ENCODE data around the gene UBE2J2.
"Not testable (repeated sequence)": the region's sequence is repeated elsewhere in the genome, so short reads cannot be mapped to it uniquely, and the experiment has no call there.

UBE2J2 gene

DNA sequence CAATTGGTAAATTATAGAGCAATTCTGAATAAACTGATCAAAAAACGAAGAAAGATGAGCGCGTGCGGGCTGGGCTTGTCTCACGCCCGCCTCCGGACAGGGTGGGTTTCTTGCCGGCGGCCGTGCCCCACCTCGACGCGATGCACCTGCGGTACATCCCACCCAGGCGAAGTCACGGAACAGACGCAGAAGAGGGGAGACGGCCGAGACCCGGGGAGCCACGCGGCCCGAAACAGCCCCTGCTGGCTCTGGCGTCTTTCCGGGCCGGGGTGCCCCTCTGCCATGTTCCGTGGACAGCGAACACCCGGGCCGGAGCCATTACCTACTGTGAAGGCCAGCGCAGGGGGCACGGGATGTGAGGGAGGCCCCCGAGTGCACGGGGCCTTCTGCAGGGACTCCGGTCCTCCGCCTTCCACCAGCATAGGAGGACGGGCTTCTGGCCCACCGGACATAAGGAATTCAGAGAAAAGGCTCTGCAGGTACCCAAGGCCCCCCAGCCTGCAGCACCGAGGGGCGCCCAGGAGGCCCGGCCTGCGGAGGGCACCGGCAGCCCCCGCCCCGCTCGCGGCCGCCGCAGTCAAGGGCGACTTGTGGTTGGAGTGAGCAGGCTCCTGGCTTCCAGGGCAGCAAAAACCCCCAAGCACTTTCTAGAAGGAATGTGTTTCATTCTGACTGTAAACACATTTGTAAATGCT, 19.5 kb downstream of the UBE2J2 start:
- DNase-seq = no peak

DNA sequence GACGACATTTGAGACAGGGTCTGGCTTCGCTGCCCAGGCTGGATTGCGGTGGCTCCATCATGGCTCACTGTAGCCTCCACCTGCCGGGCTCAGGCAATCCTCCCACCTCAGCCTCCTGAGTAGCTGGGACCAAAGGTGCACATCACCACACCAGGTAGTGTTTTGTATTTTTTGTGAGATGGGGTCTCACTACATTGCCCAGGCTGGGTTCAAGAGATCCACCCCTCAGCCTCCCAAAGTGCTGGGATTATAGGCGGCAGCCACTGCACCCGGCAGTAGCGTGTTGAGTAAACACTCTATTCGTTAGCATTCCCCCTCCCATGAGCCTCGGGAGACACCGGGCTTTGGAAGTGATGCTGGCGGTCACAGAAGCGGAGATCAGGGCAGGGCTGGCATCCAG, 20.3 kb downstream of the UBE2J2 start:
- DNase-seq = no peak

DNA sequence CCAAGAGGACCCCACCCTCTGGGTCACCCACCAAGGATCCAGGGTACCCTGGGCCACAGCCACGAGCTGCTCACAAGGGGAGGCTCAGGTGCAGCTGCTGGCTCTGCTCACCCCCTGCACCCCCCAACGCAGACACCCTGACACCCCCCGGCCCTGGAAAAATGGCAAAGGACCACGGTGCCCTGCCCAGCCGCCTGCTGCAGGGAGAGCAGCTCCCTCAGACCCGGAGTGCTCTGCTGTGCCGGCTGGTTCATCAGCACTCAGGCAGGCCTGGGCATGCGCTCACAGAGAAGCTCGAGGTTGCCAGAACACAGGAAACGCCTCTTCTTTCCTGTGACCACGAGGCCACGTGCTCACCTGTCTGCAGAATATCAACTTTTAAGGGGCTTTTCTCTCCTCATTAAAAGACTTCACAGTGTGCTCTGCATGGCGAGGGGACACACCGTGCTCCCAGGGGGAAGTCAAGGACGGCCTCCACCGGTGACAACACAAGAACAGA, 22.8 kb downstream of the UBE2J2 start:
- DNase-seq = no peak

DNA sequence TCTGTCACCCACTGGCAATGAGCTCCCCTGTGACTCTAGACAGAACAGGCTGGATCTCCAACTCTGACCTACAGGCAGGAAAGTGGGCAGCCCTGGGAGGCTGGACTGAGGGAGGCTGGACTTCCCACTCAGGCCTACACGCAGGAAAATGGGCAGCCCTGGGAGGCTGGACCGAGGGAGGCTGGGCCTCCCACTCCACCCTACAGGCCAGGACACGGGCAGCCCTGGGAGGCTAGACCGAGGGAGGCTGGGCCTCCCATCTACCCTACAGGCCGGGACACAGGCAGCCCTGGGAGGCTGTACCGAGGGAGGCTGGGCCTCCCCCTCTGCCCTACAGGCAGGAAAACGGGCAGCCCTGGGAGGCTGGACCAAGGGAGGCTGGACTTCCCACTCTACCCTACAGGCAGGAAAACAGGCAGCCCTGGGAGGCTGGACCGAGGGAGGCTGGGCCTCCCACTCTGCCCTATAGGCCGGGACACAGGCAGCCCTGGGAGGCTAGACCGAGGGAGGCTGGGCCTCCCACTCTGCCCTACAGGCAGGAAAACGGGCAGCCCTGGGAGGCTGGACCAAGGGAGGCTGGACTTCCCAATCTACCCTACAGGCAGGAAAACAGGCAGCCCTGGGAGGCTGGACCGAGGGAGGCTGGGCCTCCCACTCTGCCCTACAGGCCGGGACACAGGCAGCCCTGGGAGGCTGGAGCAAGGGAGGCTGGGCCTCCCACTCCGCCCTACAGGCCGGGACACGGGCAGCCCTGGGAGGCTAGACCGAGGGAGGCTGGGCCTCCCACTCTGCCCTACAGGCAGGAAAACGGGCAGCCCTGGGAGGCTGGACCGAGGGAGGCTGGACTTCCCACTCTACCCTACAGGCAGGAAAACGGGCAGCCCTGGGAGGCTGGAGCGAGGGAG, 25.4 kb downstream of the UBE2J2 start:
- not testable (repeated sequence) for DNase-seq

DNA sequence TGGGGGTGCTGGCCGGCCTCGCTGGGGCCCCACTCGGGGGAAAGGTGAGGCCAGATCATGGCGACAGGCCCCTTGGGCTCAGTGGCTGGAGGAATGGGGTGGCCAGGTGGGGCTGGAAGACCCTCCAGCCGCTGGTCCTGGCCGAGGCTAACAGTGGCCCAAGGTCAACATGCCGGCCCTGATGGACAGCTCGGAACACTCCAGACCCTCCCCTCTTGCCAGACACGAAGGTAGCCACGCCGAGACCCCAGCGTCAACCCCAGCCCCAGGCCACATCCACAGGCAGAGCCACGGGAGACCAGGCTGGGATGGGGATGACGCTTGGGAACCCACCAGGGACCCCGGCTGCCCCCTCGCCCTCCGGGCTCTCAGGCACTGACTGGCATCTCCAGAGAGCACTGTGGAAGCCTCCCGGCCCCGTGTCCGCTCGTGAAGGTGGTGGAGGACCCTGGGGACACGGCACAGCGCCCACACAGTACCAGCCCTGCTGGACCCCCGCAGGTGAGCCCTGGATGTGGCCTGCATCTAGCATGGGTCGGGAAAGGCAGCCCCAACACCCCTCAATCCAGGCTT, 26.2 kb downstream of the UBE2J2 start:
- DNase-seq = no peak

DNA sequence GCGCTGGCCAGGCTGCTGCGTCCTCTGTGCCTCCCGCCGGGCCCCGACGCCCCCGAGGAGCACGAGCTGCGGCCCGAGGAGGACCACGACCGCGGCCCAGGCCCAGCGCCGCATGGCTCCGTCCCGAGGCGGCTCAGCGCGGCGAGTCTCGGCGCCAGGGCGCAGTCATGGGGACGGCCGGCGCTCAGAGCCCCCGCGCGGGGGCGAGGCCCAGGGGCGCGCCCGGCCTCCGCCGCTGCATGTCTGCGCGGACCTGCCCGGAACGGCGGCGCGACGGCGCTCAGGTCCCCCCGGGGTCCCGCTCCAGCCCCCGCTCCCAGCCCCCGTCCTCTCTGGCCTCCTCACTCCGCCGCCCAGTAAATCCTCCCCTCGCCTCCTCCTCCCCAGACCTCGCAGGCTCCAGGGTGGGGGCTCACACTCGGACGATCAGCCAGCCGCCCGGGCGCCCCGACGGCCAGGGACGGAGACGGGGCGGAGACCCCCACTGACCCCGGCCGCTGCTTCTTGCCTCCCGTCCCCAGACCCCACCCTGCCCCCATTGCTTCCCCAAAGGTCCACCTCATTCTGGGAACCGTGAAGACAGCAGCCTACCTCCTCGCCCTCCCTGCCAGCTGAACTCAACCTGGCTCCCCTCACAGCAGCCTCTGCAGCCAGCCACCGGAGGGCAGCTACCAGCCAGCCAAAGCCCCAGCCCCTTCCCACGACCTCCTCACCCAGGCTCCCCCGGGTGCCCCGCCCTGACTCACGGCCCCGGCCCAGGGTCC, 26.9 kb downstream of the UBE2J2 start, which contains the start of gene C1QTNF12:
C1QTNF12 (minus strand) TSS at position 146 of the 764 bp plus-strand sequence; CDS start at position 114, 32 bp downstream.
- no peak for DNase-seq

DNA sequence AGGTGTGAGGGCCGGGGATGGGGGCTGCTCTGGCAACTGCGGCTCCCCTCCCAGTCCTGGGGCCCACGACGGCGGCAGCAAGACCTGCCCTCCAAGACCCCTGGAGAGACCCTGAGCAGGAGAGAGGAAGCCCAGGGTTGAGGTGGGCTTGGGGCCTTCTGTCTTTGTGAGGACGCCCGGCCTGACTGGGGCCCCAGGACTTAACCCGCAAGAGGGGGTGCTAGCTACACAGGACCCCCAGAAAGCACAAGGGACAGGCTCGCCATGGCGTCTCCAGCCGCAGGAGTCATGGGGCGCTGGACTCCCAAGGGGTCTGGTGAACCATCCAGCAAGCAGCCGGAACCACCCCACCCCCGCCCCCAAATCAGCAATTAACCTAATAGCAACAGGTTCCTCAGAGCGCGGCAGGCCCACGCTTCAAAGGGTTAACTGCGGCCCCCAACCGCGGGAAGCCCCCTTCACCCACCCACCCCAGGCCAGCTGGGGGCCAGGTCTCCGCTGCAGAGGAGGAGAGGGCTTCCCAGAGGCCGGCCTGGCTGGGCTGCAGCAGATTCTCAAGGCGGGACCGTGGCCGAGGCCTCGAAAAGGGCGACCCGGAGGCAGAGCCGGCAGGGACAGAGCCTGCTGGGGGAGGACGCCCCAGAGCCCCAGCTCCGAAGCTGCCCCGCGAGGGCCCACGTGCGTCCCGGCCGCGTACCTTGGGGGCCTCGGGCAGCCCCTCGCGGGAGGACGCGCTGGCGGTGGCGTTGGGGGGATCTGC, 27.7 kb downstream of the UBE2J2 start:
- DNase-seq = no peak

DNA sequence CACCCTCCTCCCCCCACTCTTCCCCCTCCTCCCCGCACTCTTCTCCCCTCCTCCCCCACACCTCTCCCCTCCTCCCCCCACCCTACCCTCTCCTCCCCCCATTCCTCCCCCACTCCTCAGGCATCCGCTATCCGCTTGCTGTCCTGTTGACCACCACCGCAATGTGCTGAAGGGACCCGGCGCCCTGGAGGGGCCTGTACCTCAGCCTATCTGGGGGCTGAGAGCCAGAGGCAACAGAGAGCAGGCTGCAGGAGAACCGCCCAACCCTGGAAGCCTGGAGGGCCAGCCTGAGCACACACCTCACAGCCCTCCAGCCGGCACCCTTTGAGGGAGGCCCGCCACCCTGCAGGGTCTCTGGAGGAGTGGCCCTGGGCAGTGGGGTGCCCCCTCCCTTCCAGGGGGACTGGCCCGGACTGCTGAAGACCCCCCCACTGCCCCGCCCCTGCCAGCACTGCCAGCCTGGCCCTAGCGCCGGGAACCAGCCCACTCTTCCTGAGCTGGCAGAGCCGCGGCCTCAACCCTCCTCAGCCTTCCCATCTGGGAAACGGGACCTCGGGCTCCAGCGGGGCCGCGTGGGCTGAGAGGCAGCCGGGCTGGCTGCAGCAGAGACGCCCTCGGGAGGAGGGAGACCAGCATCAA, 28.4 kb downstream of the UBE2J2 start:
- no peak for DNase-seq

DNA sequence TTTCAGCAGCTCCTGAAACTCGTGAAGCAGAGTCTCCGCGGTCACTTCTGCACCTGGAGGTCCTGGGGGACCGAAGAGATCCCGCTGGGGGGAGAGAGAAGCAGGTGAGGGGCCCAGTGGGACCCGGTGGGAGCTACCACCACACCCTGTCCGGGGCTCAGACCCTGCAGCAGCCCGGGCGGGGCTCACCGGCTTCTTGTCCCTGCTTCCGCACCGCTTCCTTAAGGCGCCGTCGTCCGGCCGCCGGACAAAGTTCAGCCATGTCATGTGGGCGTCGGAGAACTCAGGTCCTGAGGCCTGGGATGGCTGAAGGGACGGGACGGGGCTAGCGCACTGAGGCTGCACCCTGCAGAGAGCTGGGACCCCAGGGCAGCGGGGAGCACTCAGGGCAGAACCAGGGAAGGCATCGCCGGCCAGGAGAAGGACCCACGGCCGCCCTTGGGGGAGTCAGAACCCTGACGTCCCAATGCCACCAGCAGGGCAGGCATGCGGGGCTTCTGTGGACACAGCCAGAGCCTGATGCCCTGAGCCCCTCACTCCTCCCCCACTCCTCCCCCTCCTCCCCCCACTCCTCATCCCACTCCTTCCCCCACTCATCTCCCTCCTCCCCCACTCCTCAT, 29.4 kb downstream of the UBE2J2 start:
- DNase-seq = no peak

DNA sequence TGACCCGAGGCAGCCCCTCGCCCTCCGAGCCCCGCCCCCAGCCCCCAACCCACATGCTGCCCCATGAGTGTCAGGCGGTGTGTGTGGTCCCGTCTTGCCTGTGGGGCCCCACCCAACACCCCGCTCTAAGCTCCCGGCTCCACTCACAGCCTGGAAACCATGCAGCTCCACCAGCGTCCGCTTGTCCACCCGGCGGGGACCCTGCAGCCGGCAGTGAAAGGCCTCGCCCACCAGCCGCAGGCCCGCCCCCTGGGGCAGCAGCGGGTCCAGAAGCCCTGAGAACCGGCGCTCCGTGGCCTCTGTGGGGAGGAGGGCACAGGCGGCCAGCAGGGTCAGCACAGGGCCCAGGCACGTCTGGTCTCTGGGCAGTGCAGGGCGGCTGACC, 29.9 kb downstream of the UBE2J2 start:
- no peak for DNase-seq

DNA sequence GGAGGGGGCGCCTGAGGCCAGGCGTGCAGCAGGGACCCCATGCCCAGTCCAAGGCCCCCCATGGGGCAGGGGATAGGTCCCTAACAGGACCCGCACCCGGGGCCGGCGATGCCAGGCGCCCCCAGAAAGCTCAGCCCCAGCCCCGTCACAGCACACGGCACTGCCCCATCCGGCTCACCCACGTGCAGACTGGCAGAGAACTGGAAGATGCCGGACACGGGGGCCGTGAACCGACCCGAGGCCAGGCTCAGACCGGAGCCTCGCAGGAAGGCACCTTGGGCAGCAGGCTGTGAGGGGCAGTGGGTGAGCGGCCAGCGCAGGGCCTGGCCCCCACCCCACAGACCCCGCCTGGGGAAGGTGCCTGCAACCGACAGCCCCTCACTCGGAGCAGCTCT, 30.4 kb downstream of the UBE2J2 start:
- no peak for DNase-seq

DNA sequence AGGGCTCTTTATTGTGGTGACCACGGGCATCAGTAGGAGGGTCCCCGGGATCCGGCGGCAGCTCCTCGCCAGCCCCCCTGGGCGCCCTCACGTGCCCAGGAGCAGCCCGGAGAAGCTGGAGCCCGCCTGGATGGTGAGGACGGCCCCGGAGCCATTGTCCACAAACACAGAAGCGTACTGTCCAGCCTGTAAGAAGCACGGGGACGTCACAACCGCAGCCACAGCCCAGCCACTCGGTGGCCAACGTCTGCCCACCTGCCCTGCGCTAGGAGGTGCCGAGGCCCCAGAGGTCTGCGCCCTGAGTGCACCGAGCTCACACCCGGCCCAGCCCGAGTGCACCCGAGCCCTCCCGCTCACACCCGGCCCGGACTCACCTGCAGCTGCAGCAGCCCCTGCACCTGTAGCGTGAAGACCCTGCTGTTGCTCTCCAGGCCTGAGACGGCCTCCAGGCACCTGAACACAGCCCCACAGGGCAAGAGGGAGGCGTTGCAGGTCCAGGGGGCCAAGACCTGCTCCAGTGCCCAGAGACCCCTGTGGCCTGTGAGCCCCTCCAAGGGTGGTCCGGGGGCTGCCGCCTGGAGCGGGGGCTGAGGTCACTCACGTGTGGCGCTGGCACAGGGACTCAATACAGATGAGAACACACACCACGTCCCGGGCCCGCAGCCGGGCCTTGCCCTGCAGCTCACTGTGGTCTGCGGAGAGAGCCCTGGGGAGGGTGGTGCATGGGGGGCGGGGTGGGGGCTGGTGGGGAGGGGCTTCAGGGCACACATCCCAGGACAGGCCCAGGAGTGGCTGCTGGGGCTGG, 31.0 kb downstream of the UBE2J2 start:
- DNase-seq = no peak

DNA sequence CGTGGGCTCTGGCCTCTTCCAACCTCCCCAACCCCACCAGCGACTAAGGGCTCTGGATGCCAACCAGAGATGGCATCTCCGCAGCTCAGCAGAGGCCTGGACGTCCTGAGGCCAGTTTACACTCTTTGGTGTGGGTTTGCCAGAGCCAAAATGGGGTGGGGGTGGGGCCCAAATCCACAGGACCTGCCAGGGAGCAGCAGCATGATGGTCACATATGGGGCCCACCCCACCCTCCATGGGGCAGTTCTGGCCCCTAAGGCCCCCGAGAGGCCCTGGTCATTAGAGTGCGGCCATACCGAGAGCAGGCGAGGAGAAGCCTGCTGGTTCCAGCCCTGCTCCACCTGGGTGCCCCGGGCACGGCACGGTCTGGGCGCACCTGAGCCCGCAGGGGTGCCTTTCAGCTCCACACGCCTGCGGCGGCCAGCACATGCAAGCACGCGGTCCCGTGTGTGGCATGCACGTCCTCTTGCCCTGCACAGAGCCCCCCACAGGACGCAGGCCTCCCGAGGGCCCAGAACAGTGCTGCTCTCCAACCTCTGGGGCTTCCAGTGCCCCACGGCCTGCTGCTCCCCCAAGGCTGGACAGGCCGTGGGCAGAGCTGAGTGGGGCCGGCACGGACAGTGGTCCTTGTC, 31.9 kb downstream of the UBE2J2 start:
- no peak for DNase-seq

DNA sequence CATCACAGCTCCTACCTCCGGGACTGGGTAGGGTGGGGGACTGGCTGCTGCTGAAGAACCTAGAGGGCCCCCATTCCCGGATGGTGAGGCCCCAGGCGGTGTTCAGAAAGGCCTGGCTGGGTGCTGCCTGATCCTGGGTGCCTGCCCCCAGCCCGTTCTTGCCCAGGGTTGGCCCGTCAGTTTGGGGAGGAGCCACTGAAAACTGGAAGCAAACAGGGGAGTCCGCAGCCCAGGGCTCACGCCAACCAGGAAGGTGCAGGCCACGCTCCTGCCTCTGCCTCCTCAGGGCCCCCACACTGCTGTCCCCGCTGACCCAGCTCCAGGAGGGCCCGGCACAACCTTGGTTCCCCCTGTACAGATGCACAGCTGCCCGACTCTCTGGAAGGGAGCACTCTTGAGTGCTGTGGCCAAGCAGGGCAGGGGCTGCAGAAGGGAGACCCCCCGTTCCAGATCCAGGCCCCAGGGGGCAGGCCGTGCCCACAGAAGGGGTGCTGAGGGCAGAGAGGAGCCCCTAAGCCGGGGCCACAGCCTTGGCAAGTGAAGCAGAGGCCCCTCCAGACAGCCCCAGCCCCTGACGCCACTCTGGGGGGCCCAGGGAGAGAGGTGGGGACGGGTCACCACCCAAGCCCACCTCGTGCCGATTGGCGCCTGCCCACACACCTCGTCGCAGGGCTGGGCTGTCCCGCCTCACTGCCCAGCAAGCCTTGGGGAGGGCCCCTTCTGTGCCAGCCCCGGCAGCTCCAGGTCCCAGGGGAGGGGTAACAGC, 32.6 kb downstream of the UBE2J2 start:
- DNase-seq = no peak

DNA sequence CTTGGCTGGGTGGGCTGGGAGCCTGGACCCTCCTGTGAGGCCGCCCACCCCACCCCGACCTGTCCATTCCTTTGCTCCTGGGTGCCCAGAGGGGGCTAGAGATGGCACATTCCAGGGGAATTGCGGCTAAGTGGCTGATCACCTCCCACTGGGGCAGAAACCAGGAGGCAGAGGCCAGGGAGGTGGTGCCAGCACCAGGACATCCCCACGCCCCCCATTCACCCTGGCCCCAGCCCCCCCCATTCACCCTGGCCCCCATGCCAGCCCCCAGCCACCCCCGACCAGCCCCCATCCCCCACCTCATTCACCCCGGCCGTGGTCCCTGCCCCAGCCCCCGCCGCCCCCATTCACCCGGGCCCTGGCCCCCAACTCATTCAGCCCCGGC, 33.3 kb downstream of the UBE2J2 start:
- DNase-seq = no peak

DNA sequence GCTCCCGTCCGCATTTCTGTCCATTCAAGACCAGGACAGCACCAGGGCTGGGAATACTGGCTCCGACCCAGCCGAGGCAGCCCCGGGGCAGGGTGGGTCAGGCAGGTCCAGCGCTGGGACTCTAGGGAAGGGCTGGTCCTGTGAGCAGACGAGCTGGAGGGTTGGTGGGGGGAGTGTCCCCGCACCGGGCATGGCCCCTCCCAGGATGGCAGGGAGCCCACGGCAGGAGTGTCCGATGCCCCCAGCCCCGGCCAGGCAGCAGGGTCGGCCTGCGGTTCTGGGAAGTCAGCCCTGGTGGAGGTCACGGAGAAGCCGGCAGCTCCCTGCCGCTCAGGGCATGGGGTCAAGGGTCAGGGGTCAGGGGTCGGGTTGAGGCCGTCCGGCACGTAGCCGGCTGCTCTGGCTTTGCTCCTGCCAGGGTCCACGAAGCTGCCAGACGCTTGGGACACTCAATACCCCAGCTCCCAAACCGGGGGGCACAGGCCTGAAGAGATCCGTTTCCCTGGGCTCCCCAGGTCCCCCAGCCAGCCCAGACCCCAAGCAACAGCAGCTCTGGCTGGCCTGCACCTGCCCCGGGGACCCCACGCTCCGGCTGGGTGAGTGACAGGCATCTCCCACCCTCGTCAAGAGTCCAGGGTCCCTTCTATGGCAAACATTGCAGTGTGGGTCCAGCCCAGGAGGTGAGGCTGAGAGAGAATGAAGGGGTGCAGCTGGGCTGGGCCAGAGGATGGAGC, 33.9 kb downstream of the UBE2J2 start:
- DNase-seq = no peak

DNA sequence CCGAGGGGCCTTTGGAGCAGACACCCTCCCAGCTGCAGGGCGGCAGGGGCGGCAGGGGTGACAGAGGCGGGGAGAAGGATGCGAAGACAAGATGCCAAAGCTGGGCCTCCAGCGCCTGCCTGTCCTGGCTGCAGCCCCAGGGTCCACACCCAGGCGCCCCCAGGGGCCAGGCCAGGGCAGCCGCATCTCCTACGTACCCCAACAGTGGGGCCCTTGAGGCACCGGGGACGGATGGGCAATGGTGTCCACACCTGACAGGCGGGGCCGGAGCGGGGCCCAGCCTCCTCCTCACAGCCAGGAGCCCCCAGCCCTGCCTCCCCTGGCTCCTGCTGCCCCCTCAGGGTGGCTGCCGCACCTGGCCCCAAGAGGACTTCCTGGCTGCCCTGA, 34.4 kb downstream of the UBE2J2 start:
- DNase-seq = no peak

DNA sequence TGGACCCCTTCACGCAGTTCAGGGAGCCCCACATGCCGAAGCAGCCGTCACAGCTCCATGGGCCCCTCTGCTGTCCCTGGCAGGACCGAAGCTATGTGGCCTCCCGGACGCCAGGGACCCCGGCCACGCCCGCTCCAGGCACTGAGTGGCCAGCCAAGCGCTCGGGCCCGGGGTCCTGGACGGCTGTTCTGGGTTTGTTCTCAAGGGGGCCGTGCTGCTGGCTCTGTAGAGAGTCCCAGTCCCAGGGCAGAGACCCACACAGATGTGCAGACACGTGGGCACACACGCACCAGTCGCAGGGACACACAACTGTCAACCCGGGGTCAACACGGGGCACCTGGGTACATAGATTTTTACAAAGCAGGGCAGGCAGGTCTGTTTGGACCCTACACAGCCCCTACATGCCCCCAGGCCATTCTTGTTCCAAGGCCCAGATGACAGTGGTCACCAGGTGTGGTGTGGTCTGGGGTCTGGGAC, 34.9 kb downstream of the UBE2J2 start:
- no peak for DNase-seq

Data from right forelimb (tissue), 1 donor.